ENCODE measurements around the gene KAZN. TPM values are rescaled to one million over a fixed set of nuclear protein-coding genes. Genes with fewer than 3 reads are reported as not detected.

Gene KAZN
- total and polyA plus RNA-seq, 11 donors: 0.65 to 6.5 (median 2.3) TPM

DNA sequence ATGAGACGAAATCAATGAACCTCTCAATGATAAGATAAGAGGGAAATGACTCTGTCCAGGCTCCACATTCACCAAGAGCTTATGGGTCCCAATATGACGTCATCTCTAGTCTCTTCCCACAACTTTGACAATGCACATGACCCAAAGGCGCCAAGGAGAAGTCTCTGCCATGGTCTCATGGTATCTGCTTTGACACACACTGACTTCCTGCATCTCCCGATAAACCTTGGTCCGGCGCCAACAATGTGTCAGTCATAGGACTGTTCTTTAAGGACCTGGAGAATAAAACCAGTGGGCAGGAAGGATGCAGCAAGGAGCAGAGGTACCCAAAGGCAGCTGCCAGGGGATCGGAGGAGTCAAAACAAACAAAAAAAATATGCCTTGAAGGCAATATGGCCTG, 508.1 kb downstream of the KAZN start:
- Histone ChIP-seq H3K4me3 (no peak overlapping the region), H3K9me3 (peaks cover 0 to 16% (median 0%) of the 10 kb centered on the region in 12 donors), H3K27ac (no peak overlapping the region), H3K4me1 (no peaks in the 10 kb centered on the region), H3K27me3 (peaks cover 0 to 15% (median 0%) of the 10 kb centered on the region in 9 donors), H3K36me3 (no peaks in the 10 kb centered on the region)
- DNase-seq (peak in 1 of 5 donors; percentile 26), ATAC-seq (no peak)
- TF ChIP-seq, protein P1, sequence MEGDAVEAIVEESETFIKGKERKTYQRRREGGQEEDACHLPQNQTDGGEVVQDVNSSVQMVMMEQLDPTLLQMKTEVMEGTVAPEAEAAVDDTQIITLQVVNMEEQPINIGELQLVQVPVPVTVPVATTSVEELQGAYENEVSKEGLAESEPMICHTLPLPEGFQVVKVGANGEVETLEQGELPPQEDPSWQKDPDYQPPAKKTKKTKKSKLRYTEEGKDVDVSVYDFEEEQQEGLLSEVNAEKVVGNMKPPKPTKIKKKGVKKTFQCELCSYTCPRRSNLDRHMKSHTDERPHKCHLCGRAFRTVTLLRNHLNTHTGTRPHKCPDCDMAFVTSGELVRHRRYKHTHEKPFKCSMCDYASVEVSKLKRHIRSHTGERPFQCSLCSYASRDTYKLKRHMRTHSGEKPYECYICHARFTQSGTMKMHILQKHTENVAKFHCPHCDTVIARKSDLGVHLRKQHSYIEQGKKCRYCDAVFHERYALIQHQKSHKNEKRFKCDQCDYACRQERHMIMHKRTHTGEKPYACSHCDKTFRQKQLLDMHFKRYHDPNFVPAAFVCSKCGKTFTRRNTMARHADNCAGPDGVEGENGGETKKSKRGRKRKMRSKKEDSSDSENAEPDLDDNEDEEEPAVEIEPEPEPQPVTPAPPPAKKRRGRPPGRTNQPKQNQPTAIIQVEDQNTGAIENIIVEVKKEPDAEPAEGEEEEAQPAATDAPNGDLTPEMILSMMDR (IDR thresholded peaks at IDR 0.05): no peak
- TF ChIP-seq POLR2A (IDR thresholded peaks at IDR 0.05): no peak
- intact Hi-C loops (cut with DNase I): no loop called here
- WGBS, 4 donors: 14 to 20% (median 19%) methylated on average over 7 of the region's 7 CpGs

DNA sequence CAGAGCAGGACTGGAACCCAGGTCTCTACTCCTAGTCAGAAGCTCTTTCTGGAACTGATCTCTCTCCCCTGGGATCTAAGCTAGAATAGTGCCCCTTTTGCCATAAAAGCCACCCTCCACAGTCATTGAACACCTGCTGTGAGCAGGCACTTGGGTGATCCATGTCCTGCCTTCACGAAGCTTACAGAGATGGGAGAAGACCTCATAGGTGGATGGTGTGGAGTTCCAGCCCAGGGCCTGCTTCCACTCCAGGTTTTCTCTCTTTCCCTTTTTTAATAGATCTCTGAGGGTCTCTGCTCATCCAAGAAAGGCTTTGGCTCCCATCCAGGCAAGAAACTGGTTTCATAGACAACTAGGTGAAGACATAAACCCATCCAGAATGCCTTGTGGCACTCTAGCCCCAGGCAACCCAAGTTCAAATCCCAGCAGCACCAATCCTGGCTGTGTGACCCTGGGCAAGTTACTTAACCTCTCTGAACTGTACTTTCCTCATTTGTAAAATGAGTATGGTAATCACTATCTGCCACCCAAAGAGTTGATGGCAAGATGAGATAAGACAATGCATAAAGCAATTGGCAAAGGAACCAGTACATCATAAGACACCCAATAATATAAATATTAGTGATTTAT, 508.7 kb downstream of the KAZN start:
- intact Hi-C loops (cut with DNase I): no loop called here
- peak in 1 of 5 donors; percentile 2 for DNase-seq

DNA sequence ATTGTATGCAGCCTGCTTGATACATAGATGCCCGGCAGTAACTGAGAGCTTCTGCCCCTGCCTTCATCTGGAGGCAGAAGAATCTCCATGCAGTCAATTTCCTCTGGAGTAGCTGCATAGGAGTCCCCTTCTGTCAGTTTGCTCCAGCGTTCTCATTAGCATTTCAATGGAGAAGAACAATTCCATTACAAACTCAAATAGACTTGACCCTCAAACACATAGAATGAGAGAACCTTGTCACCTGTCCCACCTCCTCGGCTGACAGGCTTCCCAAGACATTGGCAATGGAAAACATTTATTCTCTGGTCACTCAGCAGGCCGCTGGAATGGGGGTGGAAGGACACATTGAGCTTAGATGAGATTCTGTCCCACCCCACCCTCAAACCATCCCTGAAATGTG, 509.4 kb downstream of the KAZN start:
- 56 to 77% (median 68%) methylated on average over 4 of the region's 4 CpGs for WGBS, 4 donors
- TF ChIP-seq, protein P1 (IDR thresholded peaks at IDR 0.05): no peak
- no peak for TF ChIP-seq POLR2A (IDR thresholded peaks at IDR 0.05)
- peaks cover 0 to 16% (median 0%) of the 10 kb centered on the region in 12 donors for H3K9me3 ChIP-seq
- H3K36me3 ChIP-seq: no peaks in the 10 kb centered on the region
- no peak overlapping the region for H3K27ac ChIP-seq
- ATAC-seq (no peak), DNase-seq (no peak)
- H3K4me3 ChIP-seq: no peak overlapping the region
- H3K27me3 ChIP-seq: peaks cover 0 to 6% (median 0%) of the 10 kb centered on the region in 9 donors
- intact Hi-C loops (cut with DNase I): no loop called here
- no peaks in the 10 kb centered on the region for H3K4me1 ChIP-seq

More for the DNA sequence above, 508.7 kb downstream of the KAZN start:
- Histone ChIP-seq H3K36me3 (no peaks in the 10 kb centered on the region), H3K9me3 (peaks cover 0 to 16% (median 0%) of the 10 kb centered on the region in 12 donors), H3K27ac (no peak overlapping the region), H3K4me3 (no peak overlapping the region), H3K27me3 (peaks cover 0 to 11% (median 0%) of the 10 kb centered on the region in 9 donors), H3K4me1 (no peaks in the 10 kb centered on the region)
- 71 to 88% (median 80%) methylated on average over 1 of the region's 1 CpG for WGBS, 4 donors
- no peak for ATAC-seq
- no peak for TF ChIP-seq POLR2A (IDR thresholded peaks at IDR 0.05)
- TF ChIP-seq, protein P1 (IDR thresholded peaks at IDR 0.05): no peak

DNA sequence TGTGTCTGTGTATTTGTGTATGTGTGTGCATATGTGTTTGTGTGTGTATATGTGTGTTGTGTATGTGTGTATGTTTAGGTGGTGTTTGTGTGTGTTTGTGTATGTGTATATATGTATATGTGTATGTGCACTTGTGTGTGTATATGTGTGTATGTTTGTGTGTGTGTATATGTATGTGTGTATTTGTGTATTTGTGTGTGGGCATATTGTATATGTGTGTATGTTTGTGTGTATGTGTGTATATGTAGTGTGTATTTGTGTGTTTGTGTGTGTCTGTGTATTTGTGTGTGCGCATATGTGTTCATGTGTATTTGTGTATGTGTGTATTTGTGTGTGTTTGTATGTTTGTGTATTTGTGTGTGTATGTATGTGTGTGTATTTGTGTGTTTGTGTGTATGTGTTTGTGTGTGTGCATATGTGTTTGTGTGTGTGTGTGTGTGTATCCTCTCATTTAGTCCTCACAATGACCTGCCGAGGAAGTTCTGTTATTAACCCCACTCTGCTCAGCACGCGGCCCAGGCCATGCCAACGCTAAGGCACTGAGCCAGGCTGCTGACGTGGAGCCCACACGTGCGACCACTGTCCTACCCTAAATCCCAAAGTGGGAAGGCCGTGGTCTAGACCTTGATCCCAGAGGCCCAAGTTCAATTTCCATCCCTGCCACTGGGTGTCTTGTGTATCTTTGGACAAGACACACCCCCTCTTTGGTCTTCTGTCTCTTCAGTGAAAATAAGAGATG, 511.8 kb downstream of the KAZN start:
- Histone ChIP-seq H3K27me3 (no peaks in the 10 kb centered on the region), H3K4me1 (no peaks in the 10 kb centered on the region), H3K36me3 (no peaks in the 10 kb centered on the region), H3K27ac (no peak overlapping the region), H3K4me3 (no peak overlapping the region), H3K9me3 (peaks cover 0 to 2% (median 0%) of the 10 kb centered on the region in 12 donors)
- WGBS, 4 donors: 87 to 90% (median 88%) methylated on average over 9 of the region's 9 CpGs
- no peak for ATAC-seq
- DNase-seq: no peak
- TF ChIP-seq, protein P1 (IDR thresholded peaks at IDR 0.05): no peak
- TF ChIP-seq POLR2A (IDR thresholded peaks at IDR 0.05): no peak
- intact Hi-C loops (cut with DNase I): no loop called here
